Testis (tissue), 3 donors: ENCODE measurements around the gene KLHDC7A. TPM values are rescaled to one million over a fixed set of nuclear protein-coding genes. Genes with fewer than 3 reads are reported as not detected.

Experiments used
- DNase-seq: peaks from one replicate; pipeline ENCODE4 v3.0.0-alpha.2; 2019
- H3K27ac ChIP-seq, 2 donors: fragments of 200-600 bp; sonication (generic); one replicate each; pipeline ENCODE4 v1.5.1; 2019
- H3K27me3 ChIP-seq: fragments of 200-600 bp; sonication (generic); one replicate; pipeline ENCODE4 v1.5.1; 2019
- H3K36me3 ChIP-seq: fragments of 200-600 bp; sonication (generic); one replicate; pipeline ENCODE4 v1.5.1; 2017; ENCODE audit warnings: low read depth; ENCODE audit errors: missing control alignments
- H3K4me1 ChIP-seq: fragments of 200-600 bp; sonication (generic); one replicate; pipeline ENCODE4 v1.5.1; 2019
- H3K4me3 ChIP-seq, 2 donors: fragments of 200-600 bp; sonication (generic); one replicate each; pipeline ENCODE4 v1.5.1; 2017 to 2019
- H3K9me3 ChIP-seq: fragments of 200-600 bp; sonication (generic); one replicate; pipeline ENCODE4 v1.5.1; 2017
- POLR2A ChIP-seq: fragments of 450-650 bp; IDR thresholded peaks from one replicate; pipeline ENCODE4 v1.6.1; 2017; ENCODE audit warnings: antibody characterized with exemption, mild to moderate bottlenecking, moderate library complexity
- WGBS, 2 donors: methylation state at CpG; one replicate each; pipeline ENCODE4 v1.1.5; 2018; 5-methylcytosine and 5-hydroxymethylcytosine counted together
- intact Hi-C: fragments of 100-400 bp; cut with DNase I; formaldehyde crosslinking; loops from one replicate; pipeline ENCODE4 v1.15.1; 2023; ENCODE audit warnings: low total_unique reads
- polyA plus RNA-seq: library from polyadenylated mRNA; stranded (reverse); fragments of 350-450 nt; fragmentation: Illumina TruSeq; extraction: RNeasy Lipid Tissue Mini Kit (QIAGEN cat#74804); gene quantifications from one replicate; pipeline ENCODE4 v1.2.3, GENCODE V29; 2014; ENCODE audit warnings: low read depth, low replicate concordance; ENCODE audit not compliant: insufficient read depth
- total RNA-seq, 2 donors: library from RNA; depleted of rRNA; stranded (reverse); fragments of >200 nt; gene quantifications; one replicate each; pipeline ENCODE4 v1.2.3, GENCODE V29; 2016
- TF ChIP-seq, protein P1 (sequence below), 3 experiments: fragments of 450-650 bp in 2 of 3; fragments of 200-600 bp in 1 of 3; sonication (generic) in 1 of 3; IDR thresholded peaks; one replicate each; pipeline ENCODE4 v1.5.1; 2016 to 2019; ENCODE audit warnings: antibody characterized with exemption in 3 of 3, mild to moderate bottlenecking in 2 of 3, moderate library complexity in 1 of 3

KLHDC7A gene
- total and polyA plus RNA-seq, 3 donors from 2014 or later, result 0.06 to 1.3 (median 0.08) TPM

DNA sequence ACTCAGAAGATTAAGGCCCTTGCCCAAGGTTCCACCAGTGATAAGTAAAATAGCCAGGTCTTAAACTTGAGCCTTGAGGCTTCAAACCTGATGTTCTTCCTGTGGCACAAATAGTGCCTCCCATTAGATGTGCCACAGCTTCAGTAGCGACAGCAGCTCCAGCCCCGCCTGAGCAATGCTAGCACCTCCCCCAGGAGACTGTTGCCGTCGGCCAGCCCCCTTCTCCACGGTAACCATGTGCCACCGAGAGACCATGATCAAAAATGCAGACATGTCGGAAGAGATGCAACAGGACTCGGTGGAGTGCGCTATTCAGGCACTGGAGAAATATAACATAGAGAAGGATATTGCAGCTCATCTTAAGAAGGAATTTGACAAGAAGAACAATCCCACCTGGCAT lies 32.2 kb downstream of the KLHDC7A start:
- Histone ChIP-seq H3K4me1 (no peaks in the 10 kb centered on the region), H3K9me3 (no peaks in the 10 kb centered on the region), H3K36me3 (no peaks in the 10 kb centered on the region), H3K4me3 (no peak overlapping the region), H3K27me3 (no peaks in the 10 kb centered on the region), H3K27ac (no peak overlapping the region)
- no peak for DNase-seq
- intact Hi-C loops, result no loop called here
- 68 to 69% methylated on average over 4 to 9 of the region's 9 CpGs for WGBS, 2 donors
- TF ChIP-seq, protein P1, sequence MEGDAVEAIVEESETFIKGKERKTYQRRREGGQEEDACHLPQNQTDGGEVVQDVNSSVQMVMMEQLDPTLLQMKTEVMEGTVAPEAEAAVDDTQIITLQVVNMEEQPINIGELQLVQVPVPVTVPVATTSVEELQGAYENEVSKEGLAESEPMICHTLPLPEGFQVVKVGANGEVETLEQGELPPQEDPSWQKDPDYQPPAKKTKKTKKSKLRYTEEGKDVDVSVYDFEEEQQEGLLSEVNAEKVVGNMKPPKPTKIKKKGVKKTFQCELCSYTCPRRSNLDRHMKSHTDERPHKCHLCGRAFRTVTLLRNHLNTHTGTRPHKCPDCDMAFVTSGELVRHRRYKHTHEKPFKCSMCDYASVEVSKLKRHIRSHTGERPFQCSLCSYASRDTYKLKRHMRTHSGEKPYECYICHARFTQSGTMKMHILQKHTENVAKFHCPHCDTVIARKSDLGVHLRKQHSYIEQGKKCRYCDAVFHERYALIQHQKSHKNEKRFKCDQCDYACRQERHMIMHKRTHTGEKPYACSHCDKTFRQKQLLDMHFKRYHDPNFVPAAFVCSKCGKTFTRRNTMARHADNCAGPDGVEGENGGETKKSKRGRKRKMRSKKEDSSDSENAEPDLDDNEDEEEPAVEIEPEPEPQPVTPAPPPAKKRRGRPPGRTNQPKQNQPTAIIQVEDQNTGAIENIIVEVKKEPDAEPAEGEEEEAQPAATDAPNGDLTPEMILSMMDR (IDR thresholded peaks at IDR 0.05), result no peak
- no peak for TF ChIP-seq POLR2A

DNA sequence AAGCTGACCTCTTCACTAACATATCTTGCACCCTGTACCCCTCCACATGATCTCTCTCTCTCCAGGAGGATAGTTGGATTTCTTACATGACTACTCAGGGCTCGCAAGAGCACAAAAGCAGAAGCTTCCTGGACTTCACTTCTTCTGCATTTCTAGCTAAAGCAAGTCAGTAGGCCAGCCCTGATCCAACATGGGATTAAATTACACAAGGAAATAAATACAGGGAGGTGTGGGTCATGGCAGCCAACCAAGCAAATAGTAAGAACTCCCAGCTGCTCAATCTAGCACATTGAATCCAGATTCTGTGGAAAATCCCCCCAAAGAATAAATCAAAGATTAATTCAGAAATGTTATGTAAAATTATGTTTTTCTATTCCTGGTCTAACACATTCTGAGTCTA lies 33.3 kb downstream of the KLHDC7A start:
- Histone ChIP-seq H3K27me3 (no peaks in the 10 kb centered on the region), H3K36me3 (no peaks in the 10 kb centered on the region), H3K4me1 (no peaks in the 10 kb centered on the region), H3K9me3 (no peaks in the 10 kb centered on the region), H3K4me3 (no peak overlapping the region), H3K27ac (no peak overlapping the region)
- DNase-seq, result no peak
- intact Hi-C loops, result no loop called here
- WGBS, 2 donors, result 44 to 78% methylated on average over 1 of the region's 1 CpG
- TF ChIP-seq, protein P1 (IDR thresholded peaks at IDR 0.05), result no peak
- TF ChIP-seq POLR2A, result no peak

DNA sequence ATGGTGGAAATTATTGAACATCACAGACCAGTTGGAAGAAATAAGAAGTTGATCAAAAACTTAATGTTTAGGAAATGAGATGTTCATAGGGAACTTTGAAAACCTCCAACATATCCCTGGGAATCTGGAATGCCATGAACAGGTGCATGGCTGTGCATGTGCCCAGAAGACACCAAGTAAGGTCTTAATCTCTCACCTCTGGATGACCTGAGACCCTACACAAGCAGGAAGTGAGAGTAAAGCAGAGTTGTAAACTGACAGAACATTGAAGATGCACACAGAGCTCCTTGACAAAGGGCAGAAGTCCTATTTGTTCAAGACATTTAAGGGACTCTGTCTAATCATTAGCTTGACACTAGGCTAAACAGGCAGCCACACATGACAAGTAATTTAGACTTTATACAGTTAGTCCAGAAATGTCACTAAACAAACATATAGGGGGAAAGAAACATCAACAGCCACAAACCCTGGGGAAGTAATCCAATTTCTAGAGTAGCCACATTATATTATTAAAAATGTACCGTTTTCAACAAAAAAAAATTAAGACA lies 34.5 kb downstream of the KLHDC7A start:
- H3K36me3 ChIP-seq, result no peaks in the 10 kb centered on the region
- TF ChIP-seq POLR2A, result no peak
- TF ChIP-seq, protein P1 (IDR thresholded peaks at IDR 0.05), result no peak
- no peak overlapping the region for H3K27ac ChIP-seq
- H3K27me3 ChIP-seq, result no peaks in the 10 kb centered on the region
- H3K4me3 ChIP-seq, result no peak overlapping the region
- H3K9me3 ChIP-seq, result no peaks in the 10 kb centered on the region
- DNase-seq, result no peak
- intact Hi-C loops, result no loop called here
- 73 to 76% methylated on average over 1 of the region's 1 CpG for WGBS, 2 donors
- H3K4me1 ChIP-seq, result no peaks in the 10 kb centered on the region

DNA sequence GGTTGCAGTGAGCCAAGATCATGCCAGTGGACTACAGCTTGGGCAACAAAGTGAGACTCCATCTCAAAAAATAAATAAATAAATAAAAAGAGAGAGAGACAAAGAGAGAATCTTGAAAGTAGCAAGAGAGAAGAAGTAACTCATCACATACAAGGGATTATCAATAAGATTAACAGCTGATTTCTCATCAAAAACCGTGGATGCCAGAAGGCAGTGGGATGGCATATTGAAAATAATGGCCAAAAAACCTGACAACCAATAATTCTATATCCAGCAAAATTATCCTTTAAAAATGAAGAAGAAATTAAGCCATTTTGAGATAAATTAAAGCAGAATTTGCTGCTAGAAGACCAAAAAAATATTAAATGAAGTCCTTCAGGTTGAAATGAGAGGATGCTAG lies 35.7 kb downstream of the KLHDC7A start:
- no peak for DNase-seq
- intact Hi-C loops, result no loop called here
- TF ChIP-seq POLR2A, result no peak
- TF ChIP-seq, protein P1 (IDR thresholded peaks at IDR 0.05), result no peak
- no peaks in the 10 kb centered on the region for H3K27me3 ChIP-seq
- H3K4me1 ChIP-seq, result no peaks in the 10 kb centered on the region
- H3K4me3 ChIP-seq, result no peak overlapping the region
- no peak overlapping the region for H3K27ac ChIP-seq
- WGBS, 2 donors, result 73 to 78% methylated on average over 1 of the region's 1 CpG
- no peaks in the 10 kb centered on the region for H3K9me3 ChIP-seq
- H3K36me3 ChIP-seq, result no peaks in the 10 kb centered on the region
